Lower lobe of right lung (tissue), 2 donors: ENCODE results near the gene CCDC8. TPM values are rescaled to one million over a fixed set of nuclear protein-coding genes. Genes with fewer than 3 reads are reported as not detected.

Source experiments
- ATAC-seq, 2 donors: fragments of 200-7000 bp; cut with Tn5 transposase; one replicate each; pipeline ENCODE4 v1.9.1; 2020 to 2022; ENCODE audit warnings: mild to moderate bottlenecking in 2 of 2, moderate library complexity in 2 of 2
- DNase-seq: peaks from one replicate; pipeline ENCODE4 v3.0.0-alpha.2; 2020
- H3K27ac ChIP-seq: fragments of 200-600 bp; one replicate; pipeline ENCODE4 v1.8.0; 2022
- H3K27me3 ChIP-seq: fragments of 200-600 bp; one replicate; pipeline ENCODE4 v1.8.0; 2022; ENCODE audit warnings: low read depth
- H3K36me3 ChIP-seq: fragments of 200-600 bp; one replicate; pipeline ENCODE4 v1.8.0; 2022; ENCODE audit warnings: mild to moderate bottlenecking
- H3K4me1 ChIP-seq: fragments of 200-600 bp; one replicate; pipeline ENCODE4 v1.8.0; 2022
- H3K4me3 ChIP-seq: fragments of 200-600 bp; one replicate; pipeline ENCODE4 v1.8.0; 2022; ENCODE audit warnings: mild to moderate bottlenecking
- H3K9me3 ChIP-seq: fragments of 200-600 bp; one replicate; pipeline ENCODE4 v1.8.0; 2022
- CTCF ChIP-seq: fragments of 200-600 bp; IDR thresholded peaks from one replicate; pipeline ENCODE4 v1.8.0; 2022; ENCODE audit warnings: antibody characterized with exemption, mild to moderate bottlenecking
- intact Hi-C: fragments of 100-400 bp; cut with DNase I; formaldehyde crosslinking; loops from one replicate; pipeline ENCODE4 v1.11.0; 2022
- total RNA-seq: library from RNA; stranded (reverse); fragmentation: NEBNext Ultra II Directional; extraction: Animal tissue kit (Norgen Biotek cat#: 25700); gene quantifications from one replicate; pipeline ENCODE4 v1.2.1, GENCODE V29; 2021
- donor health status: DM: no; HTN: yes; CAD: no; lungs with severe emphysema.

CCDC8 gene
- total RNA-seq, 1 donor from 2014 or later = 9.1 TPM

- Histone ChIP-seq H3K4me3 (no peak overlapping the region), H3K36me3 (peaks cover 47% of the 10 kb centered on the region), H3K9me3 (no peaks in the 10 kb centered on the region), H3K27me3 (no peaks in the 10 kb centered on the region), H3K27ac (no peak overlapping the region), H3K4me1 (no peaks in the 10 kb centered on the region)
- ATAC-seq (no peak), DNase-seq (no peak)
- intact Hi-C loops = no loop called here
- no peak for TF ChIP-seq CTCF
These were observed 49.0 kb downstream of the CCDC8 start for GRCh38 chr19:46364359-46364758.

GRCh38 chr19:46361915-46362314, 51.4 kb downstream of the CCDC8 start:
- H3K4me3 ChIP-seq = no peak overlapping the region
- no peak for ATAC-seq
- intact Hi-C loops = no loop called here
- no peak for TF ChIP-seq CTCF
- no peaks in the 10 kb centered on the region for H3K9me3 ChIP-seq
- peaks cover 44% of the 10 kb centered on the region for H3K36me3 ChIP-seq
- H3K27ac ChIP-seq = no peak overlapping the region
- H3K4me1 ChIP-seq = no peaks in the 10 kb centered on the region
- no peaks in the 10 kb centered on the region for H3K27me3 ChIP-seq
- DNase-seq = no peak

Other genes with a start within 250 kb of the CCDC8 start
- not detected for gene IGFL1, start 183.8 kb downstream of the CCDC8 start, total RNA-seq
- 64.1 TPM for gene HIF3A, start 116.5 kb downstream of the CCDC8 start, total RNA-seq
- gene PPP5C, start 66.5 kb downstream of the CCDC8 start, total RNA-seq = 48.9 TPM
- gene PNMA8C, start 15.4 kb upstream of the CCDC8 start, total RNA-seq = 0.18 TPM
- 1.5 TPM for gene PNMA8A, start 58.0 kb upstream of the CCDC8 start, total RNA-seq
- gene PNMA8B, start 82.3 kb upstream of the CCDC8 start, total RNA-seq = 1.5 TPM
- gene CALM3, start 187.8 kb upstream of the CCDC8 start, total RNA-seq = 155 TPM
- gene PTGIR, start 211.5 kb upstream of the CCDC8 start, total RNA-seq = 6.9 TPM
- gene GNG8, start 222.6 kb upstream of the CCDC8 start, total RNA-seq = not detected
- gene DACT3, start 247.6 kb upstream of the CCDC8 start, total RNA-seq = 4.9 TPM